ENCODE results near the gene CTAGE15.
"Not testable (repeated sequence)": the region's sequence is repeated elsewhere in the genome, so short reads cannot be mapped to it uniquely, and the experiment has no call there.

- TF ChIP-seq CTCF (tag by site-specific recombination; IDR thresholded peaks at IDR 0.05); ZNF660 (tag by site-specific recombination; IDR thresholded peaks at IDR 0.05); ZNF777 (tag by site-specific recombination; IDR thresholded peaks at IDR 0.05; ENCODE audit: borderline replicate concordance); ZNF639 (tag by site-specific recombination; IDR thresholded peaks at IDR 0.05); ZNF274 (IDR thresholded peaks at IDR 0.05; ENCODE audit: low read length); ZNF274 (tag by site-specific recombination; IDR thresholded peaks at IDR 0.05; ENCODE audit: borderline replicate concordance); ZNF16 (tag by site-specific recombination; IDR thresholded peaks at IDR 0.05; ENCODE audit: low read depth); ZNF354C (tag by site-specific recombination; IDR thresholded peaks at IDR 0.05; ENCODE audit: borderline replicate concordance, low read depth); SP3 (tag by site-specific recombination; IDR thresholded peaks at IDR 0.05); YY1 (tag by site-specific recombination; IDR thresholded peaks at IDR 0.05); ZNF221 (tag by site-specific recombination; IDR thresholded peaks at IDR 0.05; ENCODE audit: borderline replicate concordance); MYNN (tag by site-specific recombination; IDR thresholded peaks at IDR 0.05; ENCODE audit: borderline replicate concordance); REST (tag by site-specific recombination; IDR thresholded peaks at IDR 0.05): not testable (repeated sequence)
Observed at GRCh38 chr7:143620058-143620457, 48.5 kb downstream of the CTAGE15 start.
